Lower lobe of right lung (tissue), 2 donors: ENCODE data around the gene FSHR. TPM values are rescaled to one million over a fixed set of nuclear protein-coding genes. Genes with fewer than 3 reads are reported as not detected.

Source experiments
- ATAC-seq, 2 donors: fragments of 200-7000 bp; cut with Tn5 transposase; one replicate each; pipeline ENCODE4 v1.9.1; 2020 to 2022; ENCODE audit warnings: mild to moderate bottlenecking in 2 of 2, moderate library complexity in 2 of 2
- DNase-seq: peaks from one replicate; pipeline ENCODE4 v3.0.0-alpha.2; 2020
- H3K27ac ChIP-seq: fragments of 200-600 bp; one replicate; pipeline ENCODE4 v1.8.0; 2022
- H3K27me3 ChIP-seq: fragments of 200-600 bp; one replicate; pipeline ENCODE4 v1.8.0; 2022; ENCODE audit warnings: low read depth
- H3K36me3 ChIP-seq: fragments of 200-600 bp; one replicate; pipeline ENCODE4 v1.8.0; 2022; ENCODE audit warnings: mild to moderate bottlenecking
- H3K4me1 ChIP-seq: fragments of 200-600 bp; one replicate; pipeline ENCODE4 v1.8.0; 2022
- H3K4me3 ChIP-seq: fragments of 200-600 bp; one replicate; pipeline ENCODE4 v1.8.0; 2022; ENCODE audit warnings: mild to moderate bottlenecking
- H3K9me3 ChIP-seq: fragments of 200-600 bp; one replicate; pipeline ENCODE4 v1.8.0; 2022
- CTCF ChIP-seq: fragments of 200-600 bp; IDR thresholded peaks from one replicate; pipeline ENCODE4 v1.8.0; 2022; ENCODE audit warnings: antibody characterized with exemption, mild to moderate bottlenecking
- intact Hi-C: fragments of 100-400 bp; cut with DNase I; formaldehyde crosslinking; loops from one replicate; pipeline ENCODE4 v1.11.0; 2022
- microRNA-seq: library from miRNA; unstranded; fragments of <30 nt; microRNA quantifications from one replicate; pipeline ENCODE4 v1.2.0, GENCODE V29; 2020; ENCODE audit warnings: borderline number of aligned reads
- total RNA-seq: library from RNA; stranded (reverse); fragmentation: NEBNext Ultra II Directional; extraction: Animal tissue kit (Norgen Biotek cat#: 25700); gene quantifications from one replicate; pipeline ENCODE4 v1.2.1, GENCODE V29; 2021
- donor health status: DM: no; HTN: yes; CAD: no; lungs with severe emphysema.

FSHR gene
- total RNA-seq, 1 donor from 2014 or later, result not detected

GRCh38 chr2:48914477-48915089 lies 239.7 kb downstream of the FSHR start:
- no peak overlapping the region for H3K4me3 ChIP-seq
- H3K27ac ChIP-seq, result no peak overlapping the region
- DNase-seq (no peak), ATAC-seq (no peak)
- H3K4me1 ChIP-seq, result no peaks in the 10 kb centered on the region
- no peaks in the 10 kb centered on the region for H3K27me3 ChIP-seq
- H3K9me3 ChIP-seq, result no peaks in the 10 kb centered on the region
- H3K36me3 ChIP-seq, result no peaks in the 10 kb centered on the region
- TF ChIP-seq CTCF, result no peak
- intact Hi-C loops, result no loop called here

Small RNA genes within 50 kb of the gene (microRNA-seq; reads per million reads assigned to microRNA genes)
- not detected for gene MIR548BA
